ENCODE measurements around the gene CCL4L2. TPM values are rescaled to one million over a fixed set of nuclear protein-coding genes. Genes with fewer than 3 reads are reported as not detected.
"Not testable (repeated sequence)": the region's sequence is repeated elsewhere in the genome, so short reads cannot be mapped to it uniquely, and the experiment has no call there.

Gene CCL4L2
- total and polyA plus RNA-seq, 5 donors = 0.34 to 0.74 TPM; not detected in 3

DNA sequence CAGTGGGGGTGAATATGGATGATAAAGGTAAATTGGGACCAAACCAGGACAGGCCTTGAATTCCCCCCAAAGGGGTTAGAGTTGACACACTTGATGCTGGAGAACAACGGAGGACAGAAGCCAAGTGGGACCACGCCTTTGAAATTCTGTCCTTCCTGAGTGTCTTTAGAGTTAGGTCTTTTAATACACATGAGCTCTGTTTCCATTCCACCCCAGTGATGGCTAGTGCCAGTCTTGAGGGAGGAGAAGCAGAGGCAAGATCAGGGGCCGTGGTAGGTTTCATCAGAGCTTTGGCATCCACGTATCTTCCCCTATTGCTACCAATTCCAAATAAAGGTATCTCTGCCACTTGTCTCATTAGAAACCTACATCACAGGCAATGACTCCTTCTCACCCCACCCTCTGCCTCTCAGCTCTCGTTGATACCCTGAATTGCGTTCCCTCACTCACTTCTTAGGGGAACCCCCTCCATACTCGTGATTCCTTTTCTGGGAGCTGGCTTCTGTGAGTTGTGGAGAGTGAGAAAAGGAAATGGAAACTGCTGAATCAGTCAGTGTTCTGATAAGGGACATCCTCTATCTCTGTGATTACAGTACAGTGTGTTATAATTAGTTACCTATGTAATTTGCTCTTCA is 11.9 kb upstream of the CCL4L2 start:
- Histone ChIP-seq H3K9me3 (ENCODE audit: control insufficient read depth, low read length) (no peaks in the 10 kb centered on the region), H3K27me3 (ENCODE audit: control insufficient read depth, insufficient read depth) (no peaks in the 10 kb centered on the region), H3K4me3 (ENCODE audit: low read length) (no peak overlapping the region), H3K4me1 (ENCODE audit: control insufficient read depth, insufficient read depth, low read length) (no peaks in the 10 kb centered on the region), H3K27ac (ENCODE audit: low read length) (no peak overlapping the region)
- DNase-seq (no peak), ATAC-seq (no peak)
- intact Hi-C loops (cut with DNase I) = no loop called here
- WGBS = 37% methylated on average over 7 of the region's 7 CpGs

DNA sequence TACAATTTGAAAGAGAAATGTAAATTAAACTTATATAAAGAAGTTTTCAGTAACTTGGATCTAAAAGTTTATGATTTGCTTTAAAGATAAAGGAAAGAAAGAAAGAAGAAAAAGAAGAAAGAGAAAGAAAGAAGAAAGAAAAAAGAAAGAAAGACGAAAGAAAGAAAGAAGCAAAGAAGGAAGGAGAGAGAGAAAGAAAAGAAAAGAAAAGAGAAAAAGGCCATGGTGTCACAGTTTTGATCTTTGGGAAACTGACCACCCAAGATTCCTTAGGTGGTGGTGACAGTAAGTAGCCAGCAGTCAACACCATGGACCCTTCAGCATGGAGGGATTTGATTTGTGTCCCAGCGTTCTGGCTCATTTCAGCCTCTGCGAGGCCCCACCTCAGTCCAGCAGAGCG is 9.8 kb upstream of the CCL4L2 start:
- H3K4me1 ChIP-seq (ENCODE audit: control insufficient read depth, insufficient read depth, low read length); H3K9me3 ChIP-seq (ENCODE audit: control insufficient read depth, low read length); ATAC-seq; H3K27ac ChIP-seq (ENCODE audit: low read length); DNase-seq; H3K27me3 ChIP-seq (ENCODE audit: control insufficient read depth, insufficient read depth); H3K4me3 ChIP-seq (ENCODE audit: low read length); intact Hi-C loops (cut with DNase I): not testable (repeated sequence)
- WGBS = 92% methylated on average over 2 of the region's 4 CpGs

DNA sequence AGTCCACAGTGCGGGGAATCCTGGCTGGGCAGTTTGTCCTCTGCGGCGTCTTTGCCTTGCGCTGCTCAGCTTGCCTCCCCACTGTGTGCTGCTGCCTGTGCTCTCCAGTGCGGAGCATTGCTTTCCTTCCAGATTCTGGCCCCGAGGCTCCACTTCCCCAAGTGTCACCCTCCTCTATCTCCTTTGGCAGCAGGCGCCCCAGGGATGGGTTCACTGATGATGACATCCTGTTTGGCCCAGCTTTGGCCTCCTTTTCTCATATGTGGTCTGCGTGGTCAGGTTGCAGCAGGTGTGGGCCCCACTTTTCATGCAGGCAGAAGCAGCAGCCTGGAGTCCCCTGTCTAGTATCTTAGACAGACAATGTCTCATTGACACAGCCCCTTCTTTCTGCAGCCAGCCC is 9.4 kb upstream of the CCL4L2 start:
- H3K9me3 ChIP-seq (ENCODE audit: control insufficient read depth, low read length); H3K4me3 ChIP-seq (ENCODE audit: low read length); H3K27ac ChIP-seq (ENCODE audit: low read length); ATAC-seq; intact Hi-C loops (cut with DNase I); H3K27me3 ChIP-seq (ENCODE audit: control insufficient read depth, insufficient read depth); H3K4me1 ChIP-seq (ENCODE audit: control insufficient read depth, insufficient read depth, low read length); DNase-seq: not testable (repeated sequence)
- 83% methylated on average over 8 of the region's 8 CpGs for WGBS

DNA sequence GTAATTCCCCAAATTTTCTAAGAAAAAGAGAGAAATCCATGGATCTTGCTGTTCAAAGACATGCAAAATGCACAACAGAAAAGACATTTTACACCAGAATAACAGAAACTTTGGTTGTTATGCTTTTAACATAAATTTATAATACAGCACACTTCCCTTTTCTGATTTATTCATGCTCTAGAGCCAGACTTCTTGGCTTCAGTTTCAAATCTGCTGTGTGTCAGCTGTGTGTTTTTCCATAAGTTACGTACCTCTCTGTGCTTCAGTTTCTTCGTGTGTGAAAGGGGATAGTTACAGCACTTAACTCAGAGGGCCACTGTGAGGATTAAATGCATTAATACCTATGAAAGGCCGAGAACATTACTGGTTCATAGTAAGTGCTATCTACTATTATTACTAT is 7.5 kb upstream of the CCL4L2 start:
- DNase-seq (no peak), ATAC-seq (no peak)
- Histone ChIP-seq H3K27ac (ENCODE audit: low read length) (no peak overlapping the region), H3K27me3 (ENCODE audit: control insufficient read depth, insufficient read depth) (no peaks in the 10 kb centered on the region), H3K4me3 (ENCODE audit: low read length) (no peak overlapping the region), H3K9me3 (ENCODE audit: control insufficient read depth, low read length) (no peaks in the 10 kb centered on the region), H3K4me1 (ENCODE audit: control insufficient read depth, insufficient read depth, low read length) (no peaks in the 10 kb centered on the region)
- WGBS = 90% methylated on average over 3 of the region's 3 CpGs
- intact Hi-C loops (cut with DNase I) = no loop called here

DNA sequence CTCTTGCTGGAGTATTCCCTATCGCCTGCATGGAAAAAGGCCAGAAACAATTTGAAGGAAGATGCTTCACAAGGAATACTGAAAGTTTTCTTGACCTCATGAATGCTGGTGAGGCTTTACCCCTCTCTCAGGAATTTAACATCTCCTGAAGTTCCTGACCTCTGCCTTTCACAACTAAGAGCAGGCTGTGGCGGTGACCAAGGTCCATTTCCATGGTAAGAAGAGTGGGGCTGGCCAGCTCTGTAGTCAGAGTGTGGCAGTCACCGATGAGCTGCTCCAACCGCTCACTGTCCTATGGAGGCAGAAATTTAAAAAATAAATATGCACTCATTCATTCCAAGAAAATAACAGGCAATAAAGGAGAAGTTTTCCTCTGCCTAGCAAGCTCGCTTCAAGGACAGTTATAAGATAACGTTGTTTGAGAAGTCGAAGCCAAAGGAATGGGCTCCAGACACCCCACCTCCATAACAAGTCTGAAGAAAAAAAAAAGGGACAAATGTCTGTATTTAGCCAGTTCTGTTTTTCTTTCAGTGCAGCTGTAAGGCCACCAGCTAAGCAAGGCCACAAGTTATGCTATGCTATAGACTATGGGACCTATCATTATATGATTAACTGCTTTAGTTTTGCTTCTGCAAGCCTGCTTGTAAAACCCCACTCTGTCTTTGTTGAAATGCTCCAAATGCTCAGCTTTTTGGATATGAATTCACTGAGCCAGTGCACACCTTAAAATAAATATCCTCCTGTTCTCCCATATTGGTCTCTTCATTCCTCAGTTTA is 6.0 kb upstream of the CCL4L2 start:
- DNase-seq = no peak
- intact Hi-C loops (cut with DNase I) = no loop called here
- no peak overlapping the region for H3K4me3 ChIP-seq (ENCODE audit: low read length)
- 75% methylated on average over 7 of the region's 7 CpGs for WGBS
- no peak overlapping the region for H3K27ac ChIP-seq (ENCODE audit: low read length)
- H3K9me3 ChIP-seq (ENCODE audit: control insufficient read depth, low read length) = no peaks in the 10 kb centered on the region
- no peaks in the 10 kb centered on the region for H3K4me1 ChIP-seq (ENCODE audit: control insufficient read depth, insufficient read depth, low read length)
- no peaks in the 10 kb centered on the region for H3K27me3 ChIP-seq (ENCODE audit: control insufficient read depth, insufficient read depth)
- ATAC-seq = no peak

DNA sequence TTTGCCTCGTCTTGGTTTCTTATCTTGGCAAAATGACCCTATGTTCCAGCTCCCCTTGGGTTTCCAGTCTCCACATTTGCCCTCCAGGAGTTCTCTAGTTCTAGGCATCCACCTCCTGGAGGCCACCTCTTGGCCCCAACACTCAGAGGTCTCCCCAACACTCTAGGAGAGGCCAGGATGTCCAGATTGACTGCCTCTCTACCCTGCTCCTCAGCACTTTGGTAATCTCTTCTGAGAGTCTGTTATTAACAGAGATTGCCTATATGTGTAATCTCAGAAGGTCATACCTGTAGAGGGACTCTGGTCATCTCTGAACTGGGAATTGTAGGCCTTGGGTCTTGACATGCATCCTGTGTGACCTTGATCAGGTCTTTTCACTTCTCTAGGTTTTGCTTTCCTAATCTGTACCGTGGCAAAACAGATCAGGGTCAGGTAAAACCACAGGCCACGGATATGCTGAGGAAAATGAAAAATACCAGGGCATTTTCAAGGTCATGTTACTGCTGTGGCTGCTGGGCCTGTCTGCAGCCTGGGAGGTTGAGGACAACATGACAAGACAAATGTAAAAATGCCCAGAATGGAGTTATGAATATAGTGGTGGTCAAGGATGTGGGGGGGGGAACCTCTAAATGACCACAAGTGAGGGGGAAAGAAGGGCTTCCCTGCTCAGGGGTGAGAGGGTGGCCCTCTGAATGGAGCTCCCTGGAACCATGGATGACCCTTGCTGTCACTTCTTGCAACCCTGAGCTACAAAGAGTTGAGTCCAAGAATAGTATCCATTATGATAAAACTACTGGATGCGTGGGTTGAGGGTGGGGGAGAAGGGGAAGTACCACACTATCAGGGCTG is 5.0 kb upstream of the CCL4L2 start:
- ATAC-seq = no peak
- DNase-seq = no peak

DNA sequence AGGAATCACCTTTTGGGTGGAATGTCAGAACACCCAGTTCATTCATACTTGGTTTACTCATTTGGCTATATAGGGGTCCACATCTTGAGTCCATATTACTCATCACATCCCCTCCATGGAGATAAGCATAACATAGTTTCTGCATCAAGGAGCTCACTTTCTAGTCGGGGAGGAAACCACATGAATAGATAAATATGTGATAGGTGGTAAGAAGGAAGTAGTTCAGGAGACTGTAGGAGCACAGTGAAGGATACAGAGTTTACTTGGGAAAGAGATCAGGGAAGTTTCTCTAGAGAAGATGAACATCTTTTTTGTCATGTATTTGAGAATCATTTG is 4.4 kb upstream of the CCL4L2 start:
- intact Hi-C loops (cut with DNase I); H3K27me3 ChIP-seq (ENCODE audit: control insufficient read depth, insufficient read depth); H3K9me3 ChIP-seq (ENCODE audit: control insufficient read depth, low read length); H3K4me1 ChIP-seq (ENCODE audit: control insufficient read depth, insufficient read depth, low read length); H3K27ac ChIP-seq (ENCODE audit: low read length); ATAC-seq; DNase-seq; H3K4me3 ChIP-seq (ENCODE audit: low read length): not testable (repeated sequence)
- WGBS = 23% methylated on average over 1 of the region's 1 CpG

More for the DNA sequence above, 5.0 kb upstream of the CCL4L2 start:
- intact Hi-C loops (cut with DNase I) = no loop called here
- Histone ChIP-seq H3K4me1 (ENCODE audit: control insufficient read depth, insufficient read depth, low read length) (no peaks in the 10 kb centered on the region), H3K4me3 (ENCODE audit: low read length) (no peak overlapping the region), H3K9me3 (ENCODE audit: control insufficient read depth, low read length) (no peaks in the 10 kb centered on the region), H3K27me3 (ENCODE audit: control insufficient read depth, insufficient read depth) (no peaks in the 10 kb centered on the region), H3K27ac (ENCODE audit: low read length) (no peak overlapping the region)
- WGBS = 80% methylated on average over 4 of the region's 4 CpGs

DNA sequence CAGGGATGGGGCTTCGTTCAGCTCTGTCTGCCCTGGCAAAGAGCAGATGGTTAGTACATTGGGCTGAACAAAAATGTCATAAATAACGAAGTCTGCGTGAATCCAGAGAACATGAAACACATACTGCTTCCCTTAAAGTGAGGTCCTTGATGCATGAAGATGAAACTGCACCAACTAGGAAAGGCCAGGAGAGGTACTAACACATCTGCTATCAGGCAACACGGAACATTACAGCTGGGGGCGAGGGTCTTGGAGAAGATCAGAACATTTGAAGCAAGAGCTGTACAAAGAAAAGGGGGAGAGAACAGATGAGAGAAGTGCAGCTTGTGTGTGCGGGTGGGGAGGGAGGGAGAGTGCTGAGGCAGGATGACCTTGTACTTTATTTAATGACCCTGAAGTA is 3.5 kb upstream of the CCL4L2 start:
- H3K27ac ChIP-seq (ENCODE audit: low read length); H3K27me3 ChIP-seq (ENCODE audit: control insufficient read depth, insufficient read depth); H3K4me3 ChIP-seq (ENCODE audit: low read length); DNase-seq; H3K9me3 ChIP-seq (ENCODE audit: control insufficient read depth, low read length); intact Hi-C loops (cut with DNase I); ATAC-seq; H3K4me1 ChIP-seq (ENCODE audit: control insufficient read depth, insufficient read depth, low read length): not testable (repeated sequence)
- WGBS = 57% methylated on average over 6 of the region's 6 CpGs

DNA sequence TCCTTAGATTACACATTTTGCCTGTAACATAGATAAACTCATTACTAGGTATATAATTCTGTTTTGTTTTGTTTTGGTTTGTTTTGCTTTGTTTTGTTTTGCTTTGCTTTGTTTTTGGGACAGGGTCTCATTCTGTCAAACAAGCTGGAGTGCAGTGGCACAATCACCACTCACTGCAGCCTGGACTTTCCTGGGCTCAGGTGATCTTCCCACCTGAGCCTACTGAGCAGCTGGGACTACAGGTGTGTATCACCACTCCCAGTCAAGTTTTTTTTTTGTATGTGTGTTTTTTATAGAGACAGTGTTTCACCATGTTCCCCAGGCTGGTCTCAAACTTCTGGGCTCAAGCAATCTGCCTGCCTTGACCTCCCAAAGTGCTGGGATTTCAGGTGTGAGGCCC is 1.3 kb upstream of the CCL4L2 start:
- Histone ChIP-seq H3K9me3 (ENCODE audit: control insufficient read depth, low read length) (no peaks in the 10 kb centered on the region), H3K4me1 (ENCODE audit: control insufficient read depth, insufficient read depth, low read length) (no peaks in the 10 kb centered on the region), H3K4me3 (ENCODE audit: low read length) (no peak overlapping the region), H3K27ac (ENCODE audit: low read length) (no peak overlapping the region), H3K27me3 (ENCODE audit: control insufficient read depth, insufficient read depth) (no peaks in the 10 kb centered on the region)
- ATAC-seq (no peak), DNase-seq (no peak)
- intact Hi-C loops (cut with DNase I) = no loop called here

DNA sequence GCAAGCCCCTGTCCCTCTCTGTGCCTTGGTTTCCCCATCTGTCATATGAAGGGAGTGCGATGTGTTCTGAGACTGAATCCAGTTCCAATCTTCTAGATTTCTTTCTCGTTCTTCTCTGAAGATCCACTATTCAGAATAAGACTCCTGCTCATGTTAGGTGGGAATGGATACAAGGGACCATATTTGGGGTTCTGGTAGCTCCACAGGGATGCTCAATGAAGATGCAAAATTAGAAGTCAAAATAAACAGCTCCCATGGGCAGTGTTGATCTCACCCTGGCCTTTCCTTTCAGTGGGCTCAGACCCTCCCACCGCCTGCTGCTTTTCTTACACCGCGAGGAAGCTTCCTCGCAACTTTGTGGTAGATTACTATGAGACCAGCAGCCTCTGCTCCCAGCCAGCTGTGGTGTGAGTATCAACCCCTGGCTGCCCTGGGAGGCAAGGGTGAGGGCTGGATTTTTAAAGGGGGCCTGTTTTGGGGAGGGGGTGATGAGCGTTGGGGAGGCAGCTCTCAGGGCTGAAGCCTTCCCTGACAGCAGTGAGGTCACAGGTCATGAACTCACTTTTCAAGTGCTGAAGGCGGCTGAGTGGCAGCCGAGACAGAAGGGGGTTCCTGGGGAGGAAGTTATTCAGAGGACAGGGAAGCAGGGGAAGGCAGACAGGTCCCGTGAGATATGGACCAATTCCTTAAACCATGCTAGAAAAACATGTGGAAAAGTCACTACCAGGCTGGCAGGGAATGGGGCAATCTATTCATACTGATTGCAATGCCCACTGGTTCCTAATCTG is 815 bp downstream of the CCL4L2 start:
- H3K4me3 ChIP-seq (ENCODE audit: low read length); H3K9me3 ChIP-seq (ENCODE audit: control insufficient read depth, low read length); H3K27me3 ChIP-seq (ENCODE audit: control insufficient read depth, insufficient read depth); H3K4me1 ChIP-seq (ENCODE audit: control insufficient read depth, insufficient read depth, low read length); intact Hi-C loops (cut with DNase I); DNase-seq; H3K27ac ChIP-seq (ENCODE audit: low read length): not testable (repeated sequence)
- peak in 1 of 2 donors; percentile 11 for ATAC-seq
- WGBS = 51% methylated on average over 7 of the region's 10 CpGs

DNA sequence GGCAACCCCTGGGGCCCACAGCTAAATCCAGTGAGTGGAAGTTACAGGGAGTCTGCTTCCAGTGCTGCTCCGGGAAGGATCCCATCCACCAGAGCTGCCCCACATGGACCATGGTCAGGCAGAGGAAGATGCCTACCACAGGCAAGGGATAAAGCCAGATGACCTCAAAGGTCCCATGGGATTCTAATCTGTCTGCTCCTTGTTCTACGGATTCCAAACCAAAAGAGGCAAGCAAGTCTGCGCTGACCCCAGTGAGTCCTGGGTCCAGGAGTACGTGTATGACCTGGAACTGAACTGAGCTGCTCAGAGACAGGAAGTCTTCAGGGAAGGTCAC is 1.4 kb downstream of the CCL4L2 start:
- ATAC-seq (no peak), DNase-seq (no peak)
- intact Hi-C loops (cut with DNase I) = no loop called here
- Histone ChIP-seq H3K9me3 (ENCODE audit: control insufficient read depth, low read length) (no peaks in the 10 kb centered on the region), H3K27ac (ENCODE audit: low read length) (no peak overlapping the region), H3K4me3 (ENCODE audit: low read length) (no peak overlapping the region), H3K27me3 (ENCODE audit: control insufficient read depth, insufficient read depth) (no peaks in the 10 kb centered on the region), H3K4me1 (ENCODE audit: control insufficient read depth, insufficient read depth, low read length) (no peaks in the 10 kb centered on the region)
- WGBS = 37% methylated on average over 4 of the region's 4 CpGs

All from right cardiac atrium (tissue), 5 donors.